ENCODE measurements around the gene CTNNA3. TPM values are rescaled to one million over a fixed set of nuclear protein-coding genes. Genes with fewer than 3 reads are reported as not detected.
A peak's percentile ranks its signal among the peaks of the same experiment; 100 is the strongest.

Gene CTNNA3
- total RNA-seq, 1 donor from 2014 or later = under 0.01 TPM

DNA sequence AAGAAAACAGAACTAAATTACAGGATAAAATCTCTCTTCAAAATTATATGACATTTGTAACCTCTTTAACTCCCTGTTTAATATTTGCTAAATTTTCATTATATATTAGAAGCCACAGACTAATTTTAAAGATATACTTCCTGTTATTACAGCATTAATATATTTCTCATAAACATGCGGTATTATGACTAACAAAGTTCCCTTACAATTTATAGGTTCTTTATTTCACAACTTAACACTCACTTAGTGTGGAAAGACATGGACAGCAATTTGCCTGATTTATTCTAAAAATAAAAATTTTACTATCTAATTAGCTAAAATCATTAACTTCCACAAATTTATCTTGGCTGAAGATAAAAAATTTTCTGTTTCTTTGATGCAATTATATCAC, 29.0 kb downstream of the CTNNA3 start:
- Histone ChIP-seq H3K4me1 (no peaks in the 10 kb centered on the region), H3K27ac (peak overlapping the region in 1 of 2 donors; percentile 1), H3K36me3 (no peaks in the 10 kb centered on the region), H3K4me3 (no peak overlapping the region), H3K27me3 (no peaks in the 10 kb centered on the region), H3K9me3 (no peaks in the 10 kb centered on the region)
- TF ChIP-seq, protein P1, sequence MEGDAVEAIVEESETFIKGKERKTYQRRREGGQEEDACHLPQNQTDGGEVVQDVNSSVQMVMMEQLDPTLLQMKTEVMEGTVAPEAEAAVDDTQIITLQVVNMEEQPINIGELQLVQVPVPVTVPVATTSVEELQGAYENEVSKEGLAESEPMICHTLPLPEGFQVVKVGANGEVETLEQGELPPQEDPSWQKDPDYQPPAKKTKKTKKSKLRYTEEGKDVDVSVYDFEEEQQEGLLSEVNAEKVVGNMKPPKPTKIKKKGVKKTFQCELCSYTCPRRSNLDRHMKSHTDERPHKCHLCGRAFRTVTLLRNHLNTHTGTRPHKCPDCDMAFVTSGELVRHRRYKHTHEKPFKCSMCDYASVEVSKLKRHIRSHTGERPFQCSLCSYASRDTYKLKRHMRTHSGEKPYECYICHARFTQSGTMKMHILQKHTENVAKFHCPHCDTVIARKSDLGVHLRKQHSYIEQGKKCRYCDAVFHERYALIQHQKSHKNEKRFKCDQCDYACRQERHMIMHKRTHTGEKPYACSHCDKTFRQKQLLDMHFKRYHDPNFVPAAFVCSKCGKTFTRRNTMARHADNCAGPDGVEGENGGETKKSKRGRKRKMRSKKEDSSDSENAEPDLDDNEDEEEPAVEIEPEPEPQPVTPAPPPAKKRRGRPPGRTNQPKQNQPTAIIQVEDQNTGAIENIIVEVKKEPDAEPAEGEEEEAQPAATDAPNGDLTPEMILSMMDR (IDR thresholded peaks at IDR 0.05) = no peak
- intact Hi-C loops (cut with DNase I) = loop anchor here (2.0 to 5.0 kb wide), 3 partner anchors 30 to 112 kb away; partner anchors contain the start of gene CTNNA3
- no peak for DNase-seq (ENCODE audit: low spot score in 2 of 2)

DNA sequence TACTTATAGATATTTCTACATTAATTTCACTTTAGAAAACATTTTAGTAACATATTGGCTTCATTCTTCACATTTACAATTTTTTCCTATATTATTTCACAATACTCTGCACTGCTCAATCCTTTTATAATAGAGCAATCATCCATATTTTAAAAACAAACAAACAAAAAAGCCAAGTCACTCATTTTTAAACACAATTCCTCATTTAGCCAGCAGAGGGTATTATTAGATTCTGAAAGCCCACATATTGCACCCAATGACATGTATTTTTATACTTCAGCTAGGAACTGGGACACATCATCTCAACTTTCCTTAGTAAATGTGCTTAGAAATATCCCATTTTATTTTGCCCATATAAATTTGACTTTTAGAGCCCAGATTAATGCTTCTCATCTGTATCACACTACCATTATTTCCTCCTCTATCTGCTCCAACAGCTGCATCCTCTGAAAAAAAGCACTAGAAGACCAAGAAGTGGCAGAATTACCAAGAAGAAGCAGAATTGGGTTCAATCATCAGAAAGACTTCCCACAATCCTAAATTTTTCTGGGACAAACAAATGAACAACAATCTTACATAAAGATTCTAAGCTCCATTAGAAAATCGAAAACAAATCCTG, 29.5 kb downstream of the CTNNA3 start:
- no peaks in the 10 kb centered on the region for H3K4me1 ChIP-seq
- DNase-seq (ENCODE audit: low spot score in 2 of 2) = no peak
- H3K4me3 ChIP-seq = no peak overlapping the region
- H3K9me3 ChIP-seq = no peaks in the 10 kb centered on the region
- peak overlapping the region in 1 of 2 donors; percentile 1 for H3K27ac ChIP-seq
- intact Hi-C loops (cut with DNase I) = loop anchor here (2.0 to 5.0 kb wide), 3 partner anchors 30 to 112 kb away; partner anchors contain the start of gene CTNNA3
- TF ChIP-seq, protein P1 (IDR thresholded peaks at IDR 0.05) = peak in 2 of 3 experiments; percentile 49 to 56
- no peaks in the 10 kb centered on the region for H3K27me3 ChIP-seq
- no peaks in the 10 kb centered on the region for H3K36me3 ChIP-seq

DNA sequence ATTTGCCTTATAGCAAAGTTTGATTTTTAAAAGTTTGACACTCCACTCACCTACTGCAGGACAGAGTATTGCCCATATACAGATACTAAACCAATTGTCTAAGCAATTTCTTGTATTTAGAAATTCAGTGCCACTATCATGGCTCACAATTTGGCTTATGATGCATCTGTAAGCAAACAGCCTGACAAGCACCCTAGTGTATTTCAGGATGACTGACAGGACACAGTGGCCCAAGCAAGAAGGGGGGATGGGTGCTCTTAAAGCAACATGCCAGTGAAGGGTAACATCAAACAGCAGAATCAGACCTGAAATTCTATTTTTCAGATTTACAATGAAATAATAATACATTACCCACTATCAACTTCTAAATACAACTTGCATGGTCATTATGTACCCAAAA, 30.5 kb downstream of the CTNNA3 start:
- TF ChIP-seq, protein P1 (IDR thresholded peaks at IDR 0.05) = no peak
- no peaks in the 10 kb centered on the region for H3K4me1 ChIP-seq
- no peaks in the 10 kb centered on the region for H3K9me3 ChIP-seq
- H3K4me3 ChIP-seq = no peak overlapping the region
- no peaks in the 10 kb centered on the region for H3K27me3 ChIP-seq
- H3K27ac ChIP-seq = no peak overlapping the region
- H3K36me3 ChIP-seq = no peaks in the 10 kb centered on the region
- intact Hi-C loops (cut with DNase I) = loop anchor here (5.0 kb wide), 1 partner anchor 97 kb away; no protein-coding TSS in a partner anchor
- DNase-seq (ENCODE audit: low spot score in 2 of 2) = no peak

DNA sequence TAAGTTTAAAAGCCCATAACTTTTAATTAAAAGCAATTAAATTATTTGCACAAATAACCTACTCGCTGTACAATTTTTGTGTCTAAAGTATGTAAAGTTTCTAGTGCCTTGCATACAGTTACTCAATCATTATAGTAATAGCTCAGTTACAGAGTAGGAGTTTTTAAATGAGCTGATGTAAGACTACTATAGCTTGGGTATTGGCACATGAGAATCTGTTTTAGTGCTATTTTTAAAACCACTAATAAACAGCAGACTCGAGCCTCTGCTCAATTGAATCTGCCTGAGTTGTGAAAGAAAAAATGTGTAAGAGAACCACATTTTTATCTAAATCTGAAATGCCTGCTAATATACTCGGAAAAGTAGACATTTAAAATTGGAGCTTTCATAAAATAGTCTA, 31.1 kb downstream of the CTNNA3 start:
- TF ChIP-seq, protein P1 (IDR thresholded peaks at IDR 0.05) = no peak
- no peaks in the 10 kb centered on the region for H3K9me3 ChIP-seq
- intact Hi-C loops (cut with DNase I) = loop anchor here (5.0 kb wide), 1 partner anchor 97 kb away; no protein-coding TSS in a partner anchor
- no peaks in the 10 kb centered on the region for H3K4me1 ChIP-seq
- no peak for DNase-seq (ENCODE audit: low spot score in 2 of 2)
- H3K36me3 ChIP-seq = no peaks in the 10 kb centered on the region
- no peak overlapping the region for H3K4me3 ChIP-seq
- no peaks in the 10 kb centered on the region for H3K27me3 ChIP-seq
- H3K27ac ChIP-seq = no peak overlapping the region

DNA sequence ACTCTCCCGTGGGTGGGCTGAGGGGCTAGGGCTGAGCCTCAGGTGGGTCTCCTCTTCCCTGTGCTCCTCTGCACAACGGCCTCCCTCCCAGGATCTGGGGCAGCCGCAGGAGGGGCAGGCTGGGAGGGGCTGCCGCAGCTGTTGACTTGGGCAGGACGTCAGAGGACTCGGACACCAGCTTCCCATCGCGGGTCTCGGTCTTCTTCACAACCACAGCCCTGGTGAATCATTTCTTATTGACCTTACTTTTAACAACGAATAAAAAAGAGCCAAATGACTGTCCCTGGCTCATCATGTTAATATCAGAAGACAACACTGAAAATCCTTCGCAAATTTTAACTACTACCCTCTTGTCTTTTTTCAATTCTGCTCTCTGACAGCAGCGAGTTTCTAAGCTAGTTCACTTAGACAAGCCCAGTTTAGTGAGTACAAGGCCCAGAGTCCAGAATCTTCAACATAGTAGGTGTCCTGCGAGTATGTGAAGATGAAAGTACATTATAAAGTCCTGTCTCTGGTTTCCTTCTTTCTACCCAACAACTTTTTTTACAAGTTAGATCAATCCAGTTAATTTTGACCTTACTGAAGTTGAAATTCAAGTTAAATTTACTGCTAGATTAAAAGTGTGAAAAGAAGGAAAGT, 32.4 kb downstream of the CTNNA3 start:
- Histone ChIP-seq H3K27ac (no peak overlapping the region), H3K27me3 (no peaks in the 10 kb centered on the region), H3K36me3 (no peaks in the 10 kb centered on the region), H3K4me3 (no peak overlapping the region), H3K9me3 (no peaks in the 10 kb centered on the region), H3K4me1 (no peaks in the 10 kb centered on the region)
- intact Hi-C loops (cut with DNase I) = no loop called here
- TF ChIP-seq, protein P1 (IDR thresholded peaks at IDR 0.05) = no peak
- no peak for DNase-seq (ENCODE audit: low spot score in 2 of 2)

Measured in ascending aorta (tissue), 2 donors.